ENCODE data around the gene ZDHHC20. TPM values are rescaled to one million over a fixed set of nuclear protein-coding genes. Genes with fewer than 3 reads are reported as not detected.

ZDHHC20 gene
- total and polyA plus RNA-seq, 10 of the 15 experiments (the other 5 are each of a cell fraction or from before 2014, with no cell fraction given), result 8.6 to 57.8 (median 41.7) TPM

DNA sequence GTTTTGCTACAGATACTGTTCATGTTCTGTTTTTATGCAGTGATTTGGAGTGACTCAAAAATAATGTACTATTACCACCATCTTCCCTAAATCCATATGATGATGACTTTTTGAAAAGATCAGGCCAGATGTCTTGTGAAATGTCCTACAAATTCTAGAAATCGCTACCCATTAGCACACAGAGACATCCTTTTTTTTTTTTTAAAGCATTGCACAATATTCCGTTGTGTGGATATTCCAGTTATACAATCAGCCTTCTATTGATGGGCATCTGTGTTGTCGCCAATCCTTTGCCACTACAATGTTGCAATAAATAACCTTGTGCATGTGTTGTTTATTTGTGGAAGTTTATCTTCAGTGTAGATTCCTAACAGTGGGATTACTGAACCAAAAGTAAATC is 24.5 kb downstream of the ZDHHC20 start (continued):
- TF ChIP-seq POLR2AphosphoS2 (IDR thresholded peaks at IDR 0.05; ENCODE audit: low read depth, low read length), result no peak

- H3K9ac ChIP-seq (ENCODE audit: control insufficient read depth, insufficient read depth, low read length), result no peak overlapping the region
- in situ Hi-C loops (cut with MboI) (no loop called here), intact Hi-C loops (cut with micrococcal nuclease; ENCODE audit: unreplicated experiment) (no loop called here)
- no peaks in the 10 kb centered on the region for H4K20me1 ChIP-seq (ENCODE audit: control insufficient read depth, insufficient read depth)
- ChIA-PET CTCF (no interaction called here), SMC1A (ENCODE audit: uncharacterized antibody, unreplicated experiment) (no interaction called here), POLR2A (no interaction called here), RAD21 (ENCODE audit: unreplicated experiment) (no interaction called here)
- 52% methylated on average over 2 of the region's 2 CpGs for WGBS (ENCODE audit: insufficient coverage, insufficient replicate concordance, low lambda C conversion rate, missing lambda C conversion rate)
- DNase-seq (ENCODE audit: low read depth, low spot score) (no peak), FAIRE-seq (no peak), ATAC-seq (no peak)
- H3K4me1 ChIP-seq (ENCODE audit: control insufficient read depth, insufficient read depth, low read length), result peaks cover 9% of the 10 kb centered on the region
- no peak for TF ChIP-seq ZBED1 (IDR thresholded peaks at IDR 0.05; ENCODE audit: borderline replicate concordance)
- no peak for TF ChIP-seq PAX5 (IDR thresholded peaks at IDR 0.05; ENCODE audit: borderline replicate concordance, low read depth, low read length)
- TF ChIP-seq SREBF1 (IDR thresholded peaks at IDR 0.05; ENCODE audit: low read length), result no peak
- TF ChIP-seq CBX5 (IDR thresholded peaks at IDR 0.05; ENCODE audit: low read depth), result peak; percentile 98
- no peak for TF ChIP-seq SMAD1 (IDR thresholded peaks at IDR 0.05; ENCODE audit: low read depth, partially characterized antibody)
- TF ChIP-seq BACH1 (IDR thresholded peaks at IDR 0.05; ENCODE audit: borderline replicate concordance), result no peak
- no peak for TF ChIP-seq PML (IDR thresholded peaks at IDR 0.05; ENCODE audit: low read length)
- no peak overlapping the region for H3K4me2 ChIP-seq (ENCODE audit: control insufficient read depth, insufficient read depth)
- no peak overlapping the region for H3K4me3 ChIP-seq
- H3K36me3 ChIP-seq (ENCODE audit: control insufficient read depth in 2 of 2, insufficient read depth in 2 of 2, low read length in 1 of 2), result no peaks in the 10 kb centered on the region; a peak in 1 of 4 replicates
- no peaks in the 10 kb centered on the region for H3K27me3 ChIP-seq (replicated peaks in 1 of 2; ENCODE audit: control insufficient read depth in 2 of 2, insufficient read depth in 2 of 2, low read length in 1 of 2)
- BruUV-seq (replicated peaks), result TSS peak; percentile 9
- peaks cover 17% of the 10 kb centered on the region for H3K79me2 ChIP-seq (ENCODE audit: control insufficient read depth, insufficient read depth, low read length)
- peaks cover 17% of the 10 kb centered on the region for H3K9me3 ChIP-seq (replicated peaks; ENCODE audit: control insufficient read depth, insufficient read depth, low read length)
- no peak overlapping the region for H2AFZ ChIP-seq (ENCODE audit: control insufficient read depth, low read depth, low read length)
- H3K27ac ChIP-seq (ENCODE audit: control insufficient read depth, insufficient read depth), result no peak overlapping the region
Measured at GRCh38 chr13:21429211-21429610, 29.9 kb downstream of the ZDHHC20 start.
